Endothelial cell (in vitro differentiated cells): ENCODE data around the gene THRB. TPM values are rescaled to one million over a fixed set of nuclear protein-coding genes. Genes with fewer than 3 reads are reported as not detected.

Experiments used
- DNase-seq: peaks from one replicate; pipeline ENCODE4 v3.0.0; 2021; ENCODE audit warnings: low spot score
- H3K27ac Mint-ChIP-seq: one replicate; pipeline ENCODE4 v1.8.0; 2021; ENCODE audit warnings: mixed read lengths, inconsistent platforms; ENCODE audit not compliant: unreplicated experiment
- H3K27me3 Mint-ChIP-seq: one replicate; pipeline ENCODE4 v1.8.0; 2021; ENCODE audit warnings: mild to moderate bottlenecking, moderate library complexity, mixed read lengths, inconsistent platforms; ENCODE audit not compliant: unreplicated experiment
- H3K36me3 Mint-ChIP-seq: one replicate; pipeline ENCODE4 v1.8.0; 2021; ENCODE audit warnings: mild to moderate bottlenecking, low read depth, mixed read lengths, inconsistent platforms; ENCODE audit not compliant: unreplicated experiment
- H3K4me1 Mint-ChIP-seq: one replicate; pipeline ENCODE4 v1.8.0; 2021; ENCODE audit warnings: mild to moderate bottlenecking, mixed read lengths, inconsistent platforms; ENCODE audit not compliant: unreplicated experiment
- H3K4me3 Mint-ChIP-seq: one replicate; pipeline ENCODE4 v1.8.0; 2021; ENCODE audit warnings: mild to moderate bottlenecking, mixed read lengths, inconsistent platforms; ENCODE audit not compliant: unreplicated experiment
- H3K9me3 Mint-ChIP-seq: one replicate; pipeline ENCODE4 v1.8.0; 2021; ENCODE audit warnings: mixed read lengths, inconsistent platforms; ENCODE audit not compliant: unreplicated experiment
- total RNA-seq: library from RNA; stranded (reverse); fragmentation: NEBNext Ultra II Directional; extraction: Animal tissue kit (Norgen Biotek cat#: 25700); gene quantifications from one replicate; pipeline ENCODE4 v1.2.1, GENCODE V29; 2021; ENCODE audit not compliant: unreplicated experiment
- TF ChIP-seq, protein P1 (sequence below): fragments of 200-600 bp; sonication (generic); IDR thresholded peaks from one replicate; pipeline ENCODE4 v1.5.0; 2021; ENCODE audit warnings: antibody characterized with exemption; ENCODE audit not compliant: unreplicated experiment

Gene THRB
- total RNA-seq, 1 donor from 2014 or later, result 0.38 TPM

DNA sequence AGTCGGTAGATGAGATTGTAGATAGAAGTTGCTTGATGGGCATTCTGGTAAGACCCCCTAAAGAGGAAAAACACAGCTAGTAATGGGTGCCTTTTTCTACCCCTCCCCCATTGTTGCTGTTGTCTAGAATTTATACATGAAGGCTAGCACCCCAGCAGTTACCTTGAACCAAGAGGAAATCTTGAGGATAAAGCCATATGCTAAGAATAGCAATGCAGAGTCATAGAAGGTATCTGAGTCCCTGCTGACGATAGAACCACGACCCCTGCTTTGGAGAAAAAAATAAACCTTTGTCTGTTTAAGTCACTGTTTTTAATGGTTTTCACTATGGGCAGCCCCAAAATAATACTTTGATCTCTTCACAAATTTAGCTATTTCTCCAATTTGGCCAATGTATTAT lies 162.6 kb downstream of the THRB start:
- no peak for DNase-seq
- Mint-ChIP-seq H3K4me3 (no peak overlapping the region), H3K36me3 (no peaks in the 10 kb centered on the region), H3K4me1 (no peaks in the 10 kb centered on the region), H3K27me3 (peaks cover 1% of the 10 kb centered on the region), H3K27ac (no peak overlapping the region), H3K9me3 (no peaks in the 10 kb centered on the region)
- TF ChIP-seq, protein P1, sequence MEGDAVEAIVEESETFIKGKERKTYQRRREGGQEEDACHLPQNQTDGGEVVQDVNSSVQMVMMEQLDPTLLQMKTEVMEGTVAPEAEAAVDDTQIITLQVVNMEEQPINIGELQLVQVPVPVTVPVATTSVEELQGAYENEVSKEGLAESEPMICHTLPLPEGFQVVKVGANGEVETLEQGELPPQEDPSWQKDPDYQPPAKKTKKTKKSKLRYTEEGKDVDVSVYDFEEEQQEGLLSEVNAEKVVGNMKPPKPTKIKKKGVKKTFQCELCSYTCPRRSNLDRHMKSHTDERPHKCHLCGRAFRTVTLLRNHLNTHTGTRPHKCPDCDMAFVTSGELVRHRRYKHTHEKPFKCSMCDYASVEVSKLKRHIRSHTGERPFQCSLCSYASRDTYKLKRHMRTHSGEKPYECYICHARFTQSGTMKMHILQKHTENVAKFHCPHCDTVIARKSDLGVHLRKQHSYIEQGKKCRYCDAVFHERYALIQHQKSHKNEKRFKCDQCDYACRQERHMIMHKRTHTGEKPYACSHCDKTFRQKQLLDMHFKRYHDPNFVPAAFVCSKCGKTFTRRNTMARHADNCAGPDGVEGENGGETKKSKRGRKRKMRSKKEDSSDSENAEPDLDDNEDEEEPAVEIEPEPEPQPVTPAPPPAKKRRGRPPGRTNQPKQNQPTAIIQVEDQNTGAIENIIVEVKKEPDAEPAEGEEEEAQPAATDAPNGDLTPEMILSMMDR, result no peak

DNA sequence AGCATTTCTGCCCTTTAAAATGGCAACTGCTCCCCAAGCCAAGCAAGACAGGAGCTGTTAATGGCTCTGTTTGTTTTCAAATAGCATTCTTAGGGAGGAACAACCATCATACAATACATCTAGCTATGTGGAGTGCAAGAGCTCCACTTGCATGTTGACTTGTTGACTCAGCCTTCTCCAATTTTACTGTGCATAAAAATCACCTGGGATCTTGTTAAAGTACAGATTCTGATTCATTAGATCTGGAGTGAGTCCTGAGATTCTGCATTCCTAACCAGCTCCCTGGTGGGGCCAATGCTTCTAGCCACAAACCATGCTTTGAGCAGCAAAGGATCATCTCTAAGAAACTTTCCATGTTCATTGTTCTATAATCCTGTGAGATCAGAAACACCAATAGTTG lies 171.4 kb downstream of the THRB start:
- H3K9me3 Mint-ChIP-seq, result no peaks in the 10 kb centered on the region

DNA sequence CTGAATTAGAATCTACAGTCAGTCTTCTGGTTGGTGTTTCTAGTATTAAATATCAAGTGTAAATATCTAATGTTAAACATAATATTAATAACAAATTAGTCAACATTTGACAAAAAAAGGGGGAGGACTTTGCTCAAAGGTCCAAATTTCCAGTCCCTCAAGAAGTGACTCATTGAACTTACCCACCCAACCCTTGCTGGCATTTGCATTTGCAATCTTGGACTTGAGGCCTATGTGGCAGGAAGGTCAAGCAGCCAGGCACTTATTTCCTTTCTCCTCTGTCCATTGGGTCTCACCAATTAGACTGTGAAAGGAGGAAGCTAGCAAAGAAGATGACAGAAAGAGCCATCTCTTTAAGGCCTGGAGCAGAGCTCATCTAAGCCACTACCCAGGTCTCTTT lies 174.0 kb downstream of the THRB start:
- H3K4me3 Mint-ChIP-seq, result no peak overlapping the region
- peaks cover 5% of the 10 kb centered on the region for H3K4me1 Mint-ChIP-seq
- H3K27ac Mint-ChIP-seq, result no peak overlapping the region
- H3K36me3 Mint-ChIP-seq, result no peaks in the 10 kb centered on the region
- TF ChIP-seq, protein P1, result no peak
- H3K9me3 Mint-ChIP-seq, result no peaks in the 10 kb centered on the region
- no peaks in the 10 kb centered on the region for H3K27me3 Mint-ChIP-seq
- no peak for DNase-seq

More for the DNA sequence above, 171.4 kb downstream of the THRB start:
- no peaks in the 10 kb centered on the region for H3K27me3 Mint-ChIP-seq
- no peaks in the 10 kb centered on the region for H3K36me3 Mint-ChIP-seq
- TF ChIP-seq, protein P1, result no peak
- no peaks in the 10 kb centered on the region for H3K4me1 Mint-ChIP-seq
- DNase-seq, result no peak
- H3K4me3 Mint-ChIP-seq, result no peak overlapping the region
- no peak overlapping the region for H3K27ac Mint-ChIP-seq

DNA sequence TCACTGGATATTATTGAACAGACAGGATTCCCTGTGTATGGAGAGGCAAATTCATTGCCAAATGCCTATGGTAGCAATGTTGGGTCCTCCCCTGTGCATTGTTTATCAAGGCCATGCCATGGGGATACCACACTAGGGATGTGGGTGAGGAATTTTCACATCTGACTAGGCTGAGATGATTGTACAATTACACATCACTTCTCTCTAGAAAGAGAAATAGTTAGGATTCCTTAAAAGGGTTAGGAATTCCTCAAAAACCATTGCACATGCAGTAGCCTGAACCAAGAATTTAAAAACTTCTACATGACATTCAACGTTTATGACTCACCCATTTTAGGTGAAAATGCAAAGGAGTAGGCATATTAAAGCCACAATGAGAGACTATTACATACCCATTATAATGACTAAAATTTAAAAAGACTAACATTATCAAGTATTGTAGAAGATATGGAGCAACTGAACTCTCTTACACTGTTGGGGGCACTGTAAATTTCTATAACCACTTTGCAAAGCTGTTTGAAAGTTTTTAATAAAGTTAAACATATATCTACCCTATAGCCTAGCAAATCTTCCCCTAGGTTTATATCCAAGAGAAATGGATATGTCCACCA lies 175.9 kb downstream of the THRB start:
- DNase-seq, result no peak
- Mint-ChIP-seq H3K27ac (no peak overlapping the region), H3K9me3 (no peaks in the 10 kb centered on the region), H3K4me1 (peaks cover 5% of the 10 kb centered on the region), H3K36me3 (no peaks in the 10 kb centered on the region), H3K4me3 (no peak overlapping the region), H3K27me3 (no peaks in the 10 kb centered on the region)
- TF ChIP-seq, protein P1, result no peak

DNA sequence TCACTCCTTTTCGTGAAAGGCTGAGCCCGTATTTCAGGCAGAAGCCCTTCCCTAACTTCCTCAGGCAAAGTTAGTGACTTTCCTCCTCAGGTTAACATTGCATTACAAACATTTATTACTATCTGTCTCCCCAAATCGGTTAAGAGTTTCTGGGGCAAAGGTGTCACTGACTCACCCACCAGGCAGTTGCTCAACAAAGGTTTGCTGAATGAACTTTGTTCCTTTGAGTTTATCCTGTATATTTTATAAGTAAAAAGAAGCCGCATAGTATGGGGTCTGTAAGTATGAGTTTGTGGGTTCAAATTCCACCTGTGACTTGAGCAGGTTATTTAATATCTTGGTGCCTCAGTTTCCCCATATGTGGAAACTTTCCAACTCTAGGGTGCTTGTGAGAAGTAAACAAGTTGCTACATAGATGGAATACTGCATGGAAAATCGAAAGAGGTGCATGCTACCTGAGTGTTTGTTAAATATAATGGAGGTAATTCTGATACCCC lies 177.7 kb downstream of the THRB start:
- Mint-ChIP-seq H3K36me3 (no peaks in the 10 kb centered on the region), H3K4me3 (no peak overlapping the region), H3K27ac (no peak overlapping the region), H3K9me3 (no peaks in the 10 kb centered on the region), H3K27me3 (peaks cover 2% of the 10 kb centered on the region), H3K4me1 (peaks cover 5% of the 10 kb centered on the region)
- no peak for DNase-seq
- TF ChIP-seq, protein P1, result no peak
